Heart left ventricle (tissue), 16 donors: ENCODE data around the gene ATRN. TPM values are rescaled to one million over a fixed set of nuclear protein-coding genes. Genes with fewer than 3 reads are reported as not detected.

Experiments used
- ATAC-seq, 4 donors: fragments of 200-7000 bp; cut with Tn5 transposase; one replicate each; pipeline ENCODE4 v1.9.1; 2020 to 2022; ENCODE audit warnings: moderate library complexity in 4 of 4, mild to moderate bottlenecking in 3 of 4, moderate number of reproducible peaks in 1 of 4
- DNase-seq, 5 donors: peaks; one replicate each; pipeline ENCODE4 v3.0.0-alpha.2; 2020
- H3K27ac ChIP-seq, 12 donors: fragments of 200-600 bp; sonication (generic) in 4 of 12; one replicate each; pipeline versions ENCODE4 v1.5.0 to v1.8.0; 2016 to 2022; ENCODE audit warnings: mild to moderate bottlenecking in 2 of 12
- H3K27me3 ChIP-seq, 9 donors: fragments of 200-600 bp; sonication (generic) in 2 of 9; one replicate each; pipeline versions ENCODE4 v1.5.1 to v1.8.0; 2016 to 2022; ENCODE audit warnings: mild to moderate bottlenecking in 3 of 9
- H3K36me3 ChIP-seq, 9 donors: fragments of 200-600 bp; sonication (generic) in 2 of 9; one replicate each; pipeline versions ENCODE4 v1.5.0 to v1.8.0; 2018 to 2022; ENCODE audit warnings: mild to moderate bottlenecking in 2 of 9
- H3K4me1 ChIP-seq, 12 donors: fragments of 200-600 bp; sonication (generic) in 4 of 12; one replicate each; pipeline versions ENCODE4 v1.5.0 to v1.8.0; 2016 to 2022; ENCODE audit warnings: mild to moderate bottlenecking in 3 of 12
- H3K4me3 ChIP-seq, 12 donors: fragments of 200-600 bp; sonication (generic) in 4 of 12; one replicate each; pipeline versions ENCODE4 v1.5.0 to v1.8.0; 2017 to 2022; ENCODE audit warnings: mild to moderate bottlenecking in 9 of 12, moderate library complexity in 4 of 12
- H3K9me3 ChIP-seq, 12 donors: fragments of 200-600 bp; sonication (generic) in 4 of 12; one replicate each; pipeline versions ENCODE4 v1.5.0 to v1.8.0; 2016 to 2022; ENCODE audit warnings: mild to moderate bottlenecking in 1 of 12
- POLR2A ChIP-seq, 2 donors: fragments of 450-650 bp; IDR thresholded peaks; one replicate each; pipeline ENCODE4 v1.6.1; 2017; ENCODE audit warnings: antibody characterized with exemption in 2 of 2, mild to moderate bottlenecking in 2 of 2, moderate library complexity in 2 of 2
- WGBS, 4 donors: extraction: QIAGEN DNeasy Blood & Tissue Kit in 2 of 4; methylation state at CpG; one replicate each; pipeline versions ENCODE4 v1.1.5 to v1.1.7; 2013 to 2018; 5-methylcytosine and 5-hydroxymethylcytosine counted together
- intact Hi-C, 10 donors: fragments of 100-400 bp; cut with DNase I; formaldehyde crosslinking; loops; one replicate each; pipeline versions ENCODE4 v1.11.1 to v1.14.2; 2022
- polyA plus RNA-seq, 2 donors: library from polyadenylated mRNA; stranded (reverse); fragments of 200-250 nt; gene quantifications; one replicate each; pipeline ENCODE4 v1.2.3, GENCODE V29; 2013
- total RNA-seq, 9 donors: library from RNA; depleted of rRNA in 2 of 9; stranded (reverse); fragments of >200 nt in 2 of 9; fragmentation: NEBNext Ultra II Directional in 3 of 9; extraction: Animal tissue kit (Norgen Biotek cat#: 25700) in 3 of 9; gene quantifications; one replicate each; pipeline versions ENCODE4 v1.1.0 to v1.2.4, GENCODE V29; 2016 to 2023
- TF ChIP-seq, protein P1 (sequence below), 12 donors: fragments of 200-600 bp; sonication (generic) in 4 of 12; IDR thresholded peaks; one replicate each; pipeline versions ENCODE4 v1.5.0 to v1.8.0; 2018 to 2022; ENCODE audit warnings: antibody characterized with exemption in 12 of 12, mild to moderate bottlenecking in 5 of 12
- donor health status: ischemic (EF 13 %, LVEDD 7.1; RV severe dilation, severe dysfunction).
- donor health status: healthy with polysubstance abuse.
- donor health status: DM: no; HTN: yes; CAD: no.
- donor health status: DM: no; HTN: no; CAD: no.
- donor health status: ischemic (EF 25% LVEDD 6.9; RV normal size, moderate dysfunction).
- donor health status: ischemic (EF 25% LVEDD 5.7; RV mildly dilated, moderate dysfunction).
- donor health status: healthy.
- donor health status: DM: yes; HTN: yes; CAD: no.
- donor health status: ischemic (EF 35%, LVEDD 5.7; RV mildly dilated, moderate dysfunction).
- donor health status: nonischemic (EF 11% LVEDD 7.7; RV severe dilation, severe dysfunction).
- donor health status: DM: yes; HTN: yes; CAD: no.
- donor health status: PGD.
- donor health status: ischemic (EF 29% LVEDD 5.4; RV normal size, mild dysfunction).
- donor health status: nonischemic (EF 23%, LVEDD 6.1; RV moderate dilation, normal function).

The ATRN gene
- total and polyA plus RNA-seq, 11 donors, result 4.8 to 44.7 (median 32.6) TPM

DNA sequence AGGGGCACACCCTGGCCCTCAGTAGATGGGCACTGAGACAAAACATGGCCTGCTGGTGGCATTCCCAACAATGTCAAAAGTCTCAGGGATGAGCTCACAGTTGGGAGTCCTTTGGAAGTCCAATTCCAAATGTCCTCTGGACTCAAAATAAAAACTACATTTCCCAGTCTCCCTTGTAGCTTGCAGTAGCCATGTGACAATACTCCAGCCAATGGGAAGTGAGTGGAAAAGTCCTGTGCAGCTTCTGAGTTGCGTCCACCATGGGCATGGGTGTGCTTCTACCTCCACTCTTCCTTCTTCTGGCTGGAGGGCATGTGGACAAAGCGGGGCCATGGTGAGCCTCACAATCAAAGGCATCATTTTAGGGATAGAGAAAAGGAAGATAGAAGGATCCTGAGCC lies 216.8 kb downstream of the ATRN start:
- Histone ChIP-seq H3K36me3 (peaks cover 0 to 19% (median 0%) of the 10 kb centered on the region in 9 donors), H3K4me1 (peaks cover 0 to 15% (median 12%) of the 10 kb centered on the region in 12 donors), H3K27me3 (peaks cover 0 to 6% (median 0%) of the 10 kb centered on the region in 9 donors), H3K27ac (peak overlapping the region in 8 of 12 donors; percentile 13 to 84 (median 56)), H3K4me3 (no peak overlapping the region), H3K9me3 (no peaks in the 10 kb centered on the region)
- intact Hi-C loops, result no loop called here
- peak in 1 of 5 donors; percentile 17 for DNase-seq
- 59 to 72% (median 64%) methylated on average over 2 of the region's 2 CpGs for WGBS, 4 donors
- ATAC-seq, result peak; percentile 56 to 80 (median 74)
- TF ChIP-seq POLR2A (IDR thresholded peaks at IDR 0.05), result no peak
- TF ChIP-seq, protein P1, sequence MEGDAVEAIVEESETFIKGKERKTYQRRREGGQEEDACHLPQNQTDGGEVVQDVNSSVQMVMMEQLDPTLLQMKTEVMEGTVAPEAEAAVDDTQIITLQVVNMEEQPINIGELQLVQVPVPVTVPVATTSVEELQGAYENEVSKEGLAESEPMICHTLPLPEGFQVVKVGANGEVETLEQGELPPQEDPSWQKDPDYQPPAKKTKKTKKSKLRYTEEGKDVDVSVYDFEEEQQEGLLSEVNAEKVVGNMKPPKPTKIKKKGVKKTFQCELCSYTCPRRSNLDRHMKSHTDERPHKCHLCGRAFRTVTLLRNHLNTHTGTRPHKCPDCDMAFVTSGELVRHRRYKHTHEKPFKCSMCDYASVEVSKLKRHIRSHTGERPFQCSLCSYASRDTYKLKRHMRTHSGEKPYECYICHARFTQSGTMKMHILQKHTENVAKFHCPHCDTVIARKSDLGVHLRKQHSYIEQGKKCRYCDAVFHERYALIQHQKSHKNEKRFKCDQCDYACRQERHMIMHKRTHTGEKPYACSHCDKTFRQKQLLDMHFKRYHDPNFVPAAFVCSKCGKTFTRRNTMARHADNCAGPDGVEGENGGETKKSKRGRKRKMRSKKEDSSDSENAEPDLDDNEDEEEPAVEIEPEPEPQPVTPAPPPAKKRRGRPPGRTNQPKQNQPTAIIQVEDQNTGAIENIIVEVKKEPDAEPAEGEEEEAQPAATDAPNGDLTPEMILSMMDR (IDR thresholded peaks at IDR 0.05), result no peak

DNA sequence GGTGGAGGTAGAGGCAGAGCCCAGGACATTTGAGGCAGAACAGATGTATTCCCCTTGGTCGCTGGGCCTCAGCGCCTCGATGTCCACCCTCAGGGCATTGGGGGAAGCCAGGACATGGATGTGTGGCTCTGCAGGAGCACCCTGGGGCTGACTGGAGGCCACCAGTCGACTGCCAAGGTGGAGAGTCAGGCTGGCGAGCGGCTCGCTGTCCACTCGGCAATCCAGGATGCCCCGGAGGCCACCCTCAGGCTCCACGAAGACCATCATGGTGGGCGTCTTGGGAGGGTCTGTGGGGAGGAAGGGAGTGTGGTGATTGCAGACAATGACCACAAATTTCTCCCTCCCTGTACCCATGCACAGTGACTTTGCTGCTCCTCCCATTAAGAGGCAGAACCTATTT lies 219.2 kb downstream of the ATRN start:
- H3K4me1 ChIP-seq, result peaks cover 0 to 15% (median 12%) of the 10 kb centered on the region in 12 donors
- DNase-seq, result peak in 1 of 5 donors; percentile 47
- no peak for TF ChIP-seq POLR2A (IDR thresholded peaks at IDR 0.05)
- H3K4me3 ChIP-seq, result no peak overlapping the region
- no peak for ATAC-seq
- no peaks in the 10 kb centered on the region for H3K9me3 ChIP-seq
- no peaks in the 10 kb centered on the region for H3K27me3 ChIP-seq
- H3K36me3 ChIP-seq, result peaks cover 0 to 29% (median 0%) of the 10 kb centered on the region in 9 donors
- H3K27ac ChIP-seq, result no peak overlapping the region
- intact Hi-C loops, result no loop called here
- 88 to 100% (median 92%) methylated on average over 4 to 11 of the region's 11 CpGs for WGBS, 4 donors

- intact Hi-C loops, result no loop called here
- H3K27me3 ChIP-seq, result no peaks in the 10 kb centered on the region
- peaks cover 0 to 15% (median 12%) of the 10 kb centered on the region in 12 donors for H3K4me1 ChIP-seq
- H3K27ac ChIP-seq, result no peak overlapping the region
- DNase-seq (peak in 1 of 5 donors; percentile 47), ATAC-seq (no peak)
- TF ChIP-seq POLR2A (IDR thresholded peaks at IDR 0.05), result no peak
- TF ChIP-seq, protein P1 (IDR thresholded peaks at IDR 0.05), result no peak
- no peak overlapping the region for H3K4me3 ChIP-seq
- 96 to 100% (median 96%) methylated on average over 3 of the region's 3 CpGs for WGBS, 4 donors
- no peaks in the 10 kb centered on the region for H3K9me3 ChIP-seq
- peaks cover 0 to 31% (median 0%) of the 10 kb centered on the region in 9 donors for H3K36me3 ChIP-seq
Observed at GRCh38 chr20:3690413-3690812, 219.6 kb downstream of the ATRN start.

- H3K27ac ChIP-seq, result no peak overlapping the region
- peaks cover 0 to 31% (median 0%) of the 10 kb centered on the region in 9 donors for H3K36me3 ChIP-seq
- peaks cover 0 to 2% (median 0%) of the 10 kb centered on the region in 12 donors for H3K9me3 ChIP-seq
- WGBS, 4 donors, result 93 to 95% (median 94%) methylated on average over 5 to 16 of the region's 16 CpGs
- no peak for ATAC-seq
- intact Hi-C loops, result no loop called here
- peak in 1 of 5 donors; percentile 53 for DNase-seq
- peaks cover 0 to 13% (median 11%) of the 10 kb centered on the region in 12 donors for H3K4me1 ChIP-seq
- no peak overlapping the region for H3K4me3 ChIP-seq
- H3K27me3 ChIP-seq, result no peaks in the 10 kb centered on the region
- no peak for TF ChIP-seq POLR2A (IDR thresholded peaks at IDR 0.05)
- TF ChIP-seq, protein P1 (IDR thresholded peaks at IDR 0.05), result no peak
Observed at GRCh38 chr20:3691306-3691705, 220.5 kb downstream of the ATRN start.

- 90 to 97% (median 93%) methylated on average over 6 to 9 of the region's 9 CpGs for WGBS, 4 donors
- DNase-seq (peak in 1 of 5 donors; percentile 56), ATAC-seq (no peak)
- intact Hi-C loops, result no loop called here
- Histone ChIP-seq H3K27ac (no peak overlapping the region), H3K9me3 (peaks cover 0 to 7% (median 0%) of the 10 kb centered on the region in 12 donors), H3K36me3 (peaks cover 0 to 31% (median 0%) of the 10 kb centered on the region in 9 donors), H3K27me3 (no peaks in the 10 kb centered on the region), H3K4me1 (peaks cover 0 to 9% (median 6%) of the 10 kb centered on the region in 12 donors), H3K4me3 (no peak overlapping the region)
- no peak for TF ChIP-seq POLR2A (IDR thresholded peaks at IDR 0.05)
- TF ChIP-seq, protein P1 (IDR thresholded peaks at IDR 0.05), result no peak
Observed at GRCh38 chr20:3691897-3692296, 221.1 kb downstream of the ATRN start.
